ENCODE results near the gene FOXS1. TPM values are rescaled to one million over a fixed set of nuclear protein-coding genes. Genes with fewer than 3 reads are reported as not detected.

Gene FOXS1
- total and polyA plus RNA-seq, 10 of the 15 experiments (the other 5 are each of a cell fraction or from before 2014, with no cell fraction given): not detected

GRCh38 chr20:31861385-31862156 is 16.2 kb upstream of the FOXS1 start (continued):
- TF ChIP-seq, protein P1, sequence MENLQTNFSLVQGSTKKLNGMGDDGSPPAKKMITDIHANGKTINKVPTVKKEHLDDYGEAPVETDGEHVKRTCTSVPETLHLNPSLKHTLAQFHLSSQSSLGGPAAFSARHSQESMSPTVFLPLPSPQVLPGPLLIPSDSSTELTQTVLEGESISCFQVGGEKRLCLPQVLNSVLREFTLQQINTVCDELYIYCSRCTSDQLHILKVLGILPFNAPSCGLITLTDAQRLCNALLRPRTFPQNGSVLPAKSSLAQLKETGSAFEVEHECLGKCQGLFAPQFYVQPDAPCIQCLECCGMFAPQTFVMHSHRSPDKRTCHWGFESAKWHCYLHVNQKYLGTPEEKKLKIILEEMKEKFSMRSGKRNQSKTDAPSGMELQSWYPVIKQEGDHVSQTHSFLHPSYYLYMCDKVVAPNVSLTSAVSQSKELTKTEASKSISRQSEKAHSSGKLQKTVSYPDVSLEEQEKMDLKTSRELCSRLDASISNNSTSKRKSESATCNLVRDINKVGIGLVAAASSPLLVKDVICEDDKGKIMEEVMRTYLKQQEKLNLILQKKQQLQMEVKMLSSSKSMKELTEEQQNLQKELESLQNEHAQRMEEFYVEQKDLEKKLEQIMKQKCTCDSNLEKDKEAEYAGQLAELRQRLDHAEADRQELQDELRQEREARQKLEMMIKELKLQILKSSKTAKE (IDR thresholded peaks at IDR 0.05; ENCODE audit: low read depth, poor library complexity, severe bottlenecking): no peak
- TF ChIP-seq FOS (IDR thresholded peaks at IDR 0.05; ENCODE audit: borderline replicate concordance, extremely low read depth, insufficient read length) (no peak), NR2C2 (IDR thresholded peaks at IDR 0.05; ENCODE audit: borderline replicate concordance, control insufficient read depth, insufficient read length, low read depth) (no peak), NR2F1 (conservative IDR thresholded peaks at IDR 0.05) (peak; percentile 23; the same call in 1 of the 2 replicates), DPF2 (IDR thresholded peaks at IDR 0.05) (peak; percentile 62), LARP7 (IDR thresholded peaks at IDR 0.05) (peak; percentile 50; the same call in 1 of the 2 replicates), KLF5 (IDR thresholded peaks at IDR 0.05; ENCODE audit: partially characterized antibody) (no peak), BRCA1 (IDR thresholded peaks at IDR 0.05; ENCODE audit: low read depth, low read length) (no peak), ASH2L (IDR thresholded peaks at IDR 0.05; ENCODE audit: borderline replicate concordance, low read depth) (no peak), RAD51 (IDR thresholded peaks at IDR 0.05) (no peak), RAD21 (IDR thresholded peaks at IDR 0.05; ENCODE audit: insufficient read depth, low read depth, low read length) (no peak), CREM (IDR thresholded peaks at IDR 0.05; ENCODE audit: low read depth) (no peak), PAX8 (IDR thresholded peaks at IDR 0.05) (no peak), BCLAF1 (IDR thresholded peaks at IDR 0.05) (no peak), SIX5 (IDR thresholded peaks at IDR 0.05; ENCODE audit: low read depth, low read length, severe bottlenecking) (no peak), JUND (IDR thresholded peaks at IDR 0.05; ENCODE audit: low read depth, low read length) (no peak), ETV6 (conservative IDR thresholded peaks at IDR 0.05 in 1 of 2, IDR thresholded peaks at IDR 0.05 in 1 of 2; ENCODE audit: borderline replicate concordance in 1 of 2, low read depth in 1 of 2) (no peak), CBX5 (IDR thresholded peaks at IDR 0.05; ENCODE audit: low read depth) (no peak), ZNF384 (IDR thresholded peaks at IDR 0.05; ENCODE audit: borderline replicate concordance, low read depth, low read length) (no peak), MEF2B (IDR thresholded peaks at IDR 0.05; ENCODE audit: partially characterized antibody, poor library complexity, severe bottlenecking) (no peak), CBX3 (IDR thresholded peaks at IDR 0.05; ENCODE audit: borderline replicate concordance, low read depth) (no peak), RCOR1 (conservative IDR thresholded peaks at IDR 0.05; ENCODE audit: low read depth, low read length) (no peak)
- TF ChIP-seq, protein P2, sequence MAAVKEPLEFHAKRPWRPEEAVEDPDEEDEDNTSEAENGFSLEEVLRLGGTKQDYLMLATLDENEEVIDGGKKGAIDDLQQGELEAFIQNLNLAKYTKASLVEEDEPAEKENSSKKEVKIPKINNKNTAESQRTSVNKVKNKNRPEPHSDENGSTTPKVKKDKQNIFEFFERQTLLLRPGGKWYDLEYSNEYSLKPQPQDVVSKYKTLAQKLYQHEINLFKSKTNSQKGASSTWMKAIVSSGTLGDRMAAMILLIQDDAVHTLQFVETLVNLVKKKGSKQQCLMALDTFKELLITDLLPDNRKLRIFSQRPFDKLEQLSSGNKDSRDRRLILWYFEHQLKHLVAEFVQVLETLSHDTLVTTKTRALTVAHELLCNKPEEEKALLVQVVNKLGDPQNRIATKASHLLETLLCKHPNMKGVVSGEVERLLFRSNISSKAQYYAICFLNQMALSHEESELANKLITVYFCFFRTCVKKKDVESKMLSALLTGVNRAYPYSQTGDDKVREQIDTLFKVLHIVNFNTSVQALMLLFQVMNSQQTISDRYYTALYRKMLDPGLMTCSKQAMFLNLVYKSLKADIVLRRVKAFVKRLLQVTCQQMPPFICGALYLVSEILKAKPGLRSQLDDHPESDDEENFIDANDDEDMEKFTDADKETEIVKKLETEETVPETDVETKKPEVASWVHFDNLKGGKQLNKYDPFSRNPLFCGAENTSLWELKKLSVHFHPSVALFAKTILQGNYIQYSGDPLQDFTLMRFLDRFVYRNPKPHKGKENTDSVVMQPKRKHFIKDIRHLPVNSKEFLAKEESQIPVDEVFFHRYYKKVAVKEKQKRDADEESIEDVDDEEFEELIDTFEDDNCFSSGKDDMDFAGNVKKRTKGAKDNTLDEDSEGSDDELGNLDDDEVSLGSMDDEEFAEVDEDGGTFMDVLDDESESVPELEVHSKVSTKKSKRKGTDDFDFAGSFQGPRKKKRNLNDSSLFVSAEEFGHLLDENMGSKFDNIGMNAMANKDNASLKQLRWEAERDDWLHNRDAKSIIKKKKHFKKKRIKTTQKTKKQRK (IDR thresholded peaks at IDR 0.05; ENCODE audit: low read depth, low read length): no peak

All from GM12878 (cell line).